GM23338 (cell line): ENCODE data around the gene ZNF93. TPM values are rescaled to one million over a fixed set of nuclear protein-coding genes. Genes with fewer than 3 reads are reported as not detected.
"Not testable (repeated sequence)": the region's sequence is repeated elsewhere in the genome, so short reads cannot be mapped to it uniquely, and the experiment has no call there.

Experiments
- ATAC-seq: fragments of 200-7000 bp; cut with Tn5 transposase; 3 replicates; pipeline ENCODE4 v1.9.1; 2020
- DNase-seq: peaks from one replicate; pipeline ENCODE4 v3.0.0-alpha.2; 2015; ENCODE audit warnings: low spot score
- H2AFZ ChIP-seq: fragments of 200-600 bp; sonication (generic); 2 replicates; pipeline ENCODE4 v1.8.0; 2016; ENCODE audit warnings: antibody characterized with exemption, mild to moderate bottlenecking, moderate library complexity
- H3F3A ChIP-seq: fragments of 200-600 bp; sonication (generic); replicated peaks from 2 replicates; pipeline ENCODE4 v1.8.0; 2017; ENCODE audit warnings: antibody characterized with exemption, mixed run types, low read depth
- H3K27ac ChIP-seq: fragments of 200-600 bp; sonication (generic); 2 replicates; pipeline ENCODE4 v1.6.1; 2016; ENCODE audit warnings: low read depth
- H3K27me3 ChIP-seq: fragments of 200-600 bp; sonication (generic); 2 replicates; pipeline ENCODE4 v1.8.0; 2016; ENCODE audit warnings: mild to moderate bottlenecking, mixed run types, moderate library complexity; ENCODE audit not compliant: insufficient read depth
- H3K36me3 ChIP-seq: fragments of 200-600 bp; sonication (generic); 2 replicates; pipeline ENCODE4 v1.8.0; 2016; ENCODE audit warnings: mild to moderate bottlenecking; ENCODE audit not compliant: insufficient read depth
- H3K4me1 ChIP-seq: fragments of 200-600 bp; sonication (generic); 2 replicates; pipeline ENCODE4 v1.8.0; 2016; ENCODE audit warnings: mild to moderate bottlenecking, moderate library complexity; ENCODE audit not compliant: insufficient read depth
- H3K4me2 ChIP-seq: fragments of 200-600 bp; sonication (generic); 2 replicates; pipeline ENCODE4 v1.7.1; 2017; ENCODE audit warnings: mixed run types
- H3K4me3 ChIP-seq: fragments of 200-600 bp; sonication (generic); 2 replicates; pipeline ENCODE4 v1.6.1; 2016; ENCODE audit warnings: mixed run types
- H3K79me2 ChIP-seq: fragments of 200-600 bp; sonication (generic); replicated peaks from 2 replicates; pipeline ENCODE4 v1.8.0; 2017; ENCODE audit warnings: mild to moderate bottlenecking; ENCODE audit not compliant: insufficient read depth
- H3K9me2 ChIP-seq: fragments of 200-600 bp; sonication (generic); 2 replicates; pipeline ENCODE4 v1.8.0; 2017; ENCODE audit not compliant: insufficient read depth
- H4K20me1 ChIP-seq: fragments of 200-600 bp; sonication (generic); replicated peaks from 2 replicates; pipeline ENCODE4 v1.8.0; 2017; ENCODE audit warnings: mild to moderate bottlenecking; ENCODE audit not compliant: insufficient read depth
- H3K27ac Mint-ChIP-seq: 2 replicates; pipeline ENCODE4 v1.8.0; 2020; ENCODE audit warnings: inconsistent platforms, mild to moderate bottlenecking, moderate library complexity, mixed read lengths
- H3K27me3 Mint-ChIP-seq: 3 replicates; pipeline ENCODE4 v1.8.0; 2022; ENCODE audit warnings: low read depth, mild to moderate bottlenecking, moderate library complexity, mixed read lengths, inconsistent platforms; ENCODE audit not compliant: insufficient read depth, poor library complexity
- H3K36me3 Mint-ChIP-seq: 3 replicates; pipeline ENCODE4 v1.8.0; 2021; ENCODE audit warnings: low read depth, mild to moderate bottlenecking, inconsistent platforms, moderate library complexity, mixed read lengths
- H3K4me1 Mint-ChIP-seq: 3 replicates; pipeline ENCODE4 v1.8.0; 2020; ENCODE audit warnings: mild to moderate bottlenecking, inconsistent platforms, mixed read lengths
- H3K4me3 Mint-ChIP-seq: 3 replicates; pipeline ENCODE4 v1.8.0; 2021; ENCODE audit warnings: moderate library complexity, mild to moderate bottlenecking, inconsistent platforms, mixed read lengths
- H3K9me3 Mint-ChIP-seq: 3 replicates; pipeline ENCODE4 v1.8.0; 2020; ENCODE audit warnings: moderate library complexity, mild to moderate bottlenecking, inconsistent platforms, mixed read lengths
- EZH2phosphoT487 ChIP-seq: fragments of 200-600 bp; sonication (generic); IDR thresholded peaks from one replicate; pipeline ENCODE4 v1.8.1; 2018; ENCODE audit warnings: antibody characterized with exemption; ENCODE audit not compliant: unreplicated experiment
- JUNB ChIP-seq: IDR thresholded peaks from one replicate; pipeline ENCODE4 v1.6.1; 2016; ENCODE audit warnings: antibody characterized with exemption; ENCODE audit not compliant: unreplicated experiment
- NANOG ChIP-seq: IDR thresholded peaks from 2 replicates; pipeline ENCODE4 v1.6.1; 2016; ENCODE audit warnings: antibody characterized with exemption, borderline replicate concordance
- POLR2AphosphoS5 ChIP-seq: IDR thresholded peaks from 2 replicates; pipeline ENCODE4 v1.6.1; 2016; ENCODE audit warnings: antibody characterized with exemption, low read depth
- ZNF114 ChIP-seq: fragments of 250-450 bp; sonication (Bioruptor Pico); IDR thresholded peaks from 2 replicates; pipeline ENCODE4 v1.5.0; 2020; ENCODE audit warnings: mild to moderate bottlenecking, moderate library complexity
- long read RNA-seq: library from polyadenylated mRNA; unstranded; transcript quantifications from one replicate; pipeline ENCODE4 v2.0.0, GENCODE V29; 2020; ENCODE audit not compliant: unreplicated experiment
- polyA plus RNA-seq: library from polyadenylated mRNA; unstranded; fragments of >200 nt; fragmentation: Nextera tagmentation; extraction: Ambion mirVana; gene quantifications from 2 replicates; pipeline ENCODE4 v1.2.1, GENCODE V29; 2016
- total RNA-seq: library from RNA; depleted of rRNA; stranded (reverse); fragments of >200 nt; shearing (Covaris generic); gene quantifications from 2 replicates; pipeline ENCODE4 v1.2.3, GENCODE V29; 2014; rRNA removed
- TF ChIP-seq, protein P1 (sequence below): IDR thresholded peaks from one replicate; pipeline ENCODE4 v1.6.1; 2018; ENCODE audit warnings: antibody characterized with exemption; ENCODE audit not compliant: unreplicated experiment

Gene ZNF93
- 122 and 123 TPM in 2 replicates for total RNA-seq
- polyA plus RNA-seq = 40.5 and 48.6 TPM in 2 replicates
- long read RNA-seq, transcript ZNF93-201 (4 exons, 2,648 nt) = major isoform, 21 of 28 reads
- long read RNA-seq, partial matches to known transcripts = 3 of 28 reads
- long read RNA-seq, other reads (novel, unspliced or antisense) = 3 of 28 reads

- Mint-ChIP-seq H3K9me3 (peaks cover 22% of the 10 kb centered on the region), H3K36me3 (peaks cover 52% of the 10 kb centered on the region), H3K4me3 (peak within 1 kb of the TSS; percentile 98), H3K27ac (peak within 1 kb of the TSS; percentile 99), H3K4me1 (peaks cover 37% of the 10 kb centered on the region), H3K27me3 (peaks cover 15% of the 10 kb centered on the region)
- peak within 1 kb of the TSS; percentile 80 for H3K4me2 ChIP-seq
- H3K4me1 ChIP-seq = peaks cover 42% of the 10 kb centered on the region
- no peaks in the 10 kb centered on the region for H3K36me3 ChIP-seq
- peaks cover 48% of the 10 kb centered on the region for H3K79me2 ChIP-seq
- H3F3A ChIP-seq = peaks cover 3% of the 10 kb centered on the region; the same call in 1 of the 2 replicates
- H3K9me2 ChIP-seq = no peaks in the 10 kb centered on the region
- peak within 1 kb of the TSS; percentile 77 for H3K4me3 ChIP-seq
- ATAC-seq = peak; percentile 93
- TF ChIP-seq EZH2phosphoT487 (no peak), POLR2AphosphoS5 (peak; percentile 98)
- TF ChIP-seq, protein P1, sequence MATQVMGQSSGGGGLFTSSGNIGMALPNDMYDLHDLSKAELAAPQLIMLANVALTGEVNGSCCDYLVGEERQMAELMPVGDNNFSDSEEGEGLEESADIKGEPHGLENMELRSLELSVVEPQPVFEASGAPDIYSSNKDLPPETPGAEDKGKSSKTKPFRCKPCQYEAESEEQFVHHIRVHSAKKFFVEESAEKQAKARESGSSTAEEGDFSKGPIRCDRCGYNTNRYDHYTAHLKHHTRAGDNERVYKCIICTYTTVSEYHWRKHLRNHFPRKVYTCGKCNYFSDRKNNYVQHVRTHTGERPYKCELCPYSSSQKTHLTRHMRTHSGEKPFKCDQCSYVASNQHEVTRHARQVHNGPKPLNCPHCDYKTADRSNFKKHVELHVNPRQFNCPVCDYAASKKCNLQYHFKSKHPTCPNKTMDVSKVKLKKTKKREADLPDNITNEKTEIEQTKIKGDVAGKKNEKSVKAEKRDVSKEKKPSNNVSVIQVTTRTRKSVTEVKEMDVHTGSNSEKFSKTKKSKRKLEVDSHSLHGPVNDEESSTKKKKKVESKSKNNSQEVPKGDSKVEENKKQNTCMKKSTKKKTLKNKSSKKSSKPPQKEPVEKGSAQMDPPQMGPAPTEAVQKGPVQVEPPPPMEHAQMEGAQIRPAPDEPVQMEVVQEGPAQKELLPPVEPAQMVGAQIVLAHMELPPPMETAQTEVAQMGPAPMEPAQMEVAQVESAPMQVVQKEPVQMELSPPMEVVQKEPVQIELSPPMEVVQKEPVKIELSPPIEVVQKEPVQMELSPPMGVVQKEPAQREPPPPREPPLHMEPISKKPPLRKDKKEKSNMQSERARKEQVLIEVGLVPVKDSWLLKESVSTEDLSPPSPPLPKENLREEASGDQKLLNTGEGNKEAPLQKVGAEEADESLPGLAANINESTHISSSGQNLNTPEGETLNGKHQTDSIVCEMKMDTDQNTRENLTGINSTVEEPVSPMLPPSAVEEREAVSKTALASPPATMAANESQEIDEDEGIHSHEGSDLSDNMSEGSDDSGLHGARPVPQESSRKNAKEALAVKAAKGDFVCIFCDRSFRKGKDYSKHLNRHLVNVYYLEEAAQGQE = peak; percentile 26
- peak within 1 kb of the TSS; percentile 96 for H3K27ac ChIP-seq
- peak; percentile 99 for DNase-seq
- H2AFZ ChIP-seq = no peak within 1 kb of the TSS
- peaks cover 33% of the 10 kb centered on the region for H4K20me1 ChIP-seq
- no peaks in the 10 kb centered on the region for H3K27me3 ChIP-seq
Measured at GRCh38 chr19:19900729-19901444, at the start of gene ZNF93. Gene ZNF93 (plus strand): TSS chr19:19900946. CDS start chr19:19901089, 143 bp downstream.

DNA sequence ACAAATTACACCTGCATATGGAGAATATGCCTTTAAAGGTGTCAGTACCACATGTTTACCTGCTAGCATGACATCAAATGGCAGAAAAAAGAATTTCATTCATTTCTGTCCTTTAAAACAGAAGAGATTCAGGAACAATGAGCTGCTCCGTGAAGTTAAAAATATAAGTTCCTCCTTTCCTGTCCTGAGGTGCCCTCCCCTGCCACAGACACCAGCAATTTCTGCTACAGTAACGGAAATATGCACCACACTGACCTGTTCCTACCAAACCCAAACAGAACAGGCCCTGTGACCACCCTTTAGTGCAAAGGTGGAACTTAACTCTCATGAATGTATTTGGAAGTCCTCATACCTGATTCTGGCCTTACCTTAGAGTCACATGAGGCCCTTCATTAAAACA, 49.0 kb upstream of the ZNF93 start:
- H3K4me3 ChIP-seq, H3K9me3 Mint-ChIP-seq, H3F3A ChIP-seq, H3K27me3 Mint-ChIP-seq, H3K4me3 Mint-ChIP-seq, H3K27me3 ChIP-seq, H3K9me2 ChIP-seq, H3K4me2 ChIP-seq, H2AFZ ChIP-seq, H3K27ac ChIP-seq, H3K4me1 ChIP-seq, DNase-seq, ATAC-seq, H3K36me3 ChIP-seq, H3K4me1 Mint-ChIP-seq, H4K20me1 ChIP-seq, H3K27ac Mint-ChIP-seq: not testable (repeated sequence)
- peaks cover 14% of the 10 kb centered on the region for H3K79me2 ChIP-seq
- H3K36me3 Mint-ChIP-seq = peaks cover 22% of the 10 kb centered on the region

DNA sequence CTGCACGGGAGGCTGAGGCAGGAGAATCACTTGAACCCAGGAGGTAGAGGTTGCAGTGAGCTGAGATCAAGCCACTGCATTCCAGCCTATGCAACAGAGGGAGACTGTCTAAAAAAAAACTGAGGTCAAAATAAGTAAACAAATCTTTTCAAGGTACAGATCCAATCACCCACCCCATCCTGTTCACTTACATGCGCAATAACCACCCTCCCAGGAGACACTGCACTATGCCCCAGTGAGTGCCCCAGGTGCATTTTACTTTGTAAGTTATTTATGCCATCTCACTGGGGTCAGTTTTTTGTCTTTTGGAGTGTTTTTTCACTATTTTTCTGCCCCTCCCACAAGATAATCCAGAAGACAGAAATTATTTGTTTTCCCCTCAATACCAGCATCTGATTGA, 42.0 kb upstream of the ZNF93 start:
- H3K4me3 ChIP-seq = no peak overlapping the region
- H3K4me1 Mint-ChIP-seq = peaks cover 8% of the 10 kb centered on the region; the same call in 2 of the 3 replicates
- no peaks in the 10 kb centered on the region; the same call in 2 of the 3 replicates for H3K9me3 Mint-ChIP-seq
- H3K9me2 ChIP-seq = no peaks in the 10 kb centered on the region
- H4K20me1 ChIP-seq = peaks cover 13% of the 10 kb centered on the region
- H3K27me3 ChIP-seq = no peaks in the 10 kb centered on the region
- H3K4me3 Mint-ChIP-seq = peak overlapping the region; percentile 96; the same call in 1 of the 3 replicates
- peaks cover 41% of the 10 kb centered on the region for H3K36me3 Mint-ChIP-seq
- H3F3A ChIP-seq = no peaks in the 10 kb centered on the region
- H3K4me1 ChIP-seq = no peaks in the 10 kb centered on the region
- H3K27ac ChIP-seq = no peak overlapping the region
- H3K79me2 ChIP-seq = peaks cover 52% of the 10 kb centered on the region
- no peak overlapping the region for H3K27ac Mint-ChIP-seq
- no peak overlapping the region for H2AFZ ChIP-seq
- peaks cover 4% of the 10 kb centered on the region; the same call in 1 of the 2 replicates for H3K36me3 ChIP-seq
- DNase-seq = no peak
- H3K27me3 Mint-ChIP-seq = no peaks in the 10 kb centered on the region
- ATAC-seq = no peak
- H3K4me2 ChIP-seq = no peak overlapping the region
- TF ChIP-seq ZNF114 (CRISPR knock-in tag) (no peak), NANOG (no peak), JUNB (no peak)
